CD4-positive, alpha-beta T cell treated with Interleukin-21 for 1 hour (primary cell): Measurements from ENCODE around the gene MAPKAPK2.

Experiments used
- DNase-seq: peaks from one replicate; pipeline ENCODE4 v3.0.0-alpha.2; 2020

MAPKAPK2 gene

GRCh38 chr1:206779638-206780037 is 94.9 kb downstream of the MAPKAPK2 start:
- no peak for DNase-seq

- peak; percentile 35 for DNase-seq
These were observed 97.7 kb downstream of the MAPKAPK2 start for GRCh38 chr1:206782448-206782847.

GRCh38 chr1:206783506-206783905 is 98.8 kb downstream of the MAPKAPK2 start:
- no peak for DNase-seq
